22Rv1 (cell line): ENCODE data around the gene CUX1.

Experiments
- CTCF ChIP-seq: fragments of 450-650 bp; IDR thresholded peaks from 2 replicates; pipeline ENCODE4 v1.5.1; 2017; ENCODE audit warnings: mild to moderate bottlenecking
- ZFX ChIP-seq: fragments of 450-650 bp; IDR thresholded peaks from 2 replicates; pipeline ENCODE4 v1.6.1; 2017; ENCODE audit warnings: antibody characterized with exemption, borderline replicate concordance

GRCh38 chr7:102156867-102157266, 339.4 kb downstream of the CUX1 start:
- TF ChIP-seq CTCF (no peak), ZFX (no peak)
